ENCODE data around the gene TCP11L2.

- TF ChIP-seq POLR2AphosphoS5 (IDR thresholded peaks at IDR 0.05) (no peak), EP300 (conservative IDR thresholded peaks at IDR 0.05; ENCODE audit: poor library complexity, severe bottlenecking) (no peak), CTCF (IDR thresholded peaks at IDR 0.05; ENCODE audit: poor library complexity, severe bottlenecking) (no peak), EZH2 (IDR thresholded peaks at IDR 0.05; ENCODE audit: borderline replicate concordance, insufficient read depth, low read length, poor library complexity, severe bottlenecking) (no peak), RAD21 (conservative IDR thresholded peaks at IDR 0.05) (no peak), TAF1 (IDR thresholded peaks at IDR 0.05; ENCODE audit: low read depth) (no peak)
These were observed 40.6 kb downstream of the TCP11L2 start for GRCh38 chr12:106343214-106343528.

All from neural cell (in vitro differentiated cells).